Measurements from ENCODE around the gene RYR2.
"Not testable (repeated sequence)": the region's sequence is repeated elsewhere in the genome, so short reads cannot be mapped to it uniquely, and the experiment has no call there.

Gene RYR2

DNA sequence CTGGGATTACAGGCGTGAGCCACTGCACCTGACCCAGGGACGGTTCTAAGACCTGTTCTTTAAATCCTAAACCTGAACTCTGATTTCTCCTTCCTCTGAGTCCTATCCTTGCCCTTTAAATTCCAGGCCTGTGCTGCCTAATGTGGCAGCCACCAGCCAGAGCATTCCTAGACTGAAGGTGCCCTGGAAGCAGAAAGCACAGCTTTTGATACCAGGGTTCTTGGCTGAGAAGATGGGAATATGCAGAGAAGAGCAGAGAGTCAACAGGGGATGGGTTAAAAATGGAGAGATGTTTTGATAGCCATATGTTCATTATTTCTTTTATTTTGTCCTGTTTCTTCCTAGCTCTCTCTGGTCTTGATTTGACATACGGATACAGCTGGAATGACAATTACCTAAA is 49.7 kb downstream of the RYR2 start:
- no peak for DNase-seq

DNA sequence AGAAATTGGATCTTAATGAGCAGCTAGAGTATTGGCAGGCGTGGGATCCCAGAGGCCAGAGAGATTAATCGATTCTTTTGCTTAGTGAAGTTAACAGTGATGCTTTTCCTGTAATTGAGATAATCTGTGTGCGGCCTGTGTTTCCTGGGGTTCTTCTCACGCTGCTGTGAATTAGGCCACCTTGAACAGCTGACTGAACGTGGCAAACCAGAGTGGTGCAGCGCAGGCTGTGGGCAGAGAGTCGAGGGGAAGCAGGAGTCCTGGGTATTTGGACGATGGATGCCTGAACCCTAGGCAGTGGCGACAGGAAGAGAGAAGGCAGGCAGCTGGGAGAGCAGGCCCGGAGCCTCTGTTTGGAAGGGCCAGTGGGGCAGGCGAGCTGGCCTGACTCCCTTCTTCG is 51.7 kb downstream of the RYR2 start:
- no peak for DNase-seq

DNA sequence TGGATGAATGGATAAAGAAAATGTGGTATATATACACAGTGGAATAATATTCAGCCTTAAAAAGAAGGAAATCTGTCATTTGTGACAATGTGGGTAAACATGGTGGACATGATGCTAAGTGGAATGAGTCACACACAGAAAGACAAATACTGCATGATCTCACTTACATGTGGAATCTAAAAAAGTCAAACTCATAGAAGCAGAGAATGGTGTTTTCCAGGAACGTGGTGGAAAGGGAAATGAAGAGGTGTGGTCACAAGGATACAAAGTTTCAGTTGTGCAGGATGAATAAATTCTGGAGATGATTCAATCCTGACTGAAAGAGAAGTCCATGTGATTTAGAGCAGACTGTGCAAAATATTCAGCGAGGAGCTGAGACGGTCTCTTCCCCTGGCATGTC is 56.6 kb downstream of the RYR2 start:
- no peak for DNase-seq

DNA sequence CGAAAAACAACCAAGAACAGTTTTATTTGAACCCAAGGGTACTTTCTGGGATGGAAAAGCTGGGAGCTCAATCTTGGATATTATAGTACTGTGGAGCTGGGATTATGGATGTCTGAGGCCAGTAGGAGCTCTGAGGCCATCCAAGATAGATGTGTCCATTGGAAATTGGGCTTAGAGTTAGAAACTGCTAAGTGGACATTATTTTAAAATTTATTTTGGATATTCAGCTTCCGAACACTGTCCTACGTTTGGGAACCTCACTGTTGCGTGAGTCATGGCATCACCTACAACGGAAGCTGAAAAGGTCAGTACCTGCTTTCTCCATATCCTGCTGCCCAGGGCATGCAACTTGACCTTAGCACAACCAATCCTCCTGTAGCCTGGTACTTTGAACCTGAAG is 61.0 kb downstream of the RYR2 start:
- DNase-seq, result no peak

DNA sequence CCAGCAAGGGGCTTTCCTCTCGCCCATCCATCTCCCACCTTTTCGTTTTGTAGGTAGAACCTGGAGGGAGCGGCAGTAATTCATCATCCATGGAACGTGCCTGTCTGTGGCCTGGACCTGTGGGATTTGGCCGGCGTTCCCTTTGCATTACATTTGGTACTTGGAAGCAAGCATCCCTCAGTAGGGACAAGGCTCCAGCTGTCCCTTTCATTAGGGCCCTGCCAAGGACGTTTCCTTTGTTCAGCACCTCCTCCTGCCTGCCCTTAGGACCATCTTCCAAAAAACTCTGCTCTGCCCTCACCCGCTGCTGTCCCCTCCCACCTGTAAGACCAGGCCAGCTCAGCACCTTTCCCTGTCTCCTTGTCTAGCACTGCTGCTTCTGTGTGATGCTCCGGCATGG is 62.1 kb downstream of the RYR2 start:
- no peak for DNase-seq

DNA sequence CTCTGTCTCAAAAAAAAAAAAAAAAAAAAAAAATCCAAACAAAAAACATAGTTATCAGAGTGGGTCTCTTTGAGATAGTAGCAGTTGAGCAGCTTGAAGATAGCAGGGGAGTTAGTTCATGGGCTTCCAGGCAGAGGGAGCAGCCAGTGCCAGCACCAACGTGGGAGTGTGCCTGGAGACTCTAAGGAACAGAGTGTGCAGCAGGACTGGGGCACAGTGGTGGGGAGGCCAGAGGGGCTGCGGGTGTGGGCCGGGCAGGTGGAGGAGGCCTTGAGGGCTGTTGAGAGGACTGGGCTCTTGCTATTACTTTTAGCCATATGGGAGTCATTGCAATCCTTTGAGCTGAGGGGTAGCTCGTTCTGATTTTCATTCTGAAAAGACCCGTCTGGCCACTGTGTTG is 63.8 kb downstream of the RYR2 start:
- no peak for DNase-seq

DNA sequence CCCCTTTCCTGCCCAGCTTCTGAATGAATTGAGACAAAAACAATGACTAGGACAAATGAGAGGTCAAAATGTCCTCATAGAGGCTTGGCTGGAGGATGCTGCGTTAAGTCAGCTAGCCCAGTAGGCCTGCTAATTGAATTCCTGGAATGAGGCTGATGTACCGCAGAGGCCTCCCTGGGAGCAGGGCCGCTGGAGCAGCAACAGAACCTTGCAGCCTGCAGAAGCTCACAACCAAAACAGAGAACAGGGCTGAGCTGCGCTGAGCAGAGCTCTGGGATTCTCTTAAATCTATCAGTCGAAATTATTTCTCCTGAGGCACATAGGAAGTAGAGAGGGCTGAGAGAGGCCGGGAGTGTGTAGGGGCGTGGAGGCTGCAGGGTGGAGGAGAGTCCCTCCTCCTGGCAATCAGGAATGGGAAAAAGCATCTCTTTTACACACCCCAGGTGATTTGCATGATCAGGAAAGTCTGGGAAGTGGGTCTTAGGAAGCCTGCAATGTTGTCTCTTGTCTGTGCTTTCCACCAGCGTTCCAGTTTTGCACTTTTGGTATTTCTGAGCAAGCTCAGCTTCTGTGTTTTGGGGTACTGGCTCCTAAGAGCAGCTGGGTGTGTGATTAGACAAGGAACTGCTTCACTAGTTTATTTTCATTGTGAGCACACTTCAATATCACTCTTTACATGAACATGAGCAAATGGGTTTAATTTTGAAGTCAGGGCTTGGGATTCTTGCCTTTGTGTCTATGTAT is 66.5 kb downstream of the RYR2 start:
- DNase-seq, result no peak

DNA sequence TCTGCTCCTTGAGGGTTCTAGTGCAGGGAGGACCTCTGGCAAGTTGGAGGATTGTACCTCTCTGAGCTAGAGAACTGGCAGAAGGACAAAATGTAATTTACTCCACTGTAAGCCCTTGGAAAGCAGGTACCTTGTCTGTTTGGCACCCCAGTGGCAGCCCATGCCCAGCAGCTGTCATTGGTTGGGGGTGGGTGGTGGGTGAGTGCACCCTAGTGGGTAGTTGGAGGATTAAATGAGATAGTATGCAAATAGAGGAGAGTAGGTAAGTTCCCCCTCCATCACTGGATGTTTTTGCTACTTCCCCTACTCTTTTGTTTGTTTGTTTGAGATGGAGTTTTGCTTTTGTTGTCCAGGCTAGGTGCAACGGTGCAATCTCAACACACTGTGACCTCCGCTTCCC is 69.8 kb downstream of the RYR2 start:
- DNase-seq, result no peak

DNA sequence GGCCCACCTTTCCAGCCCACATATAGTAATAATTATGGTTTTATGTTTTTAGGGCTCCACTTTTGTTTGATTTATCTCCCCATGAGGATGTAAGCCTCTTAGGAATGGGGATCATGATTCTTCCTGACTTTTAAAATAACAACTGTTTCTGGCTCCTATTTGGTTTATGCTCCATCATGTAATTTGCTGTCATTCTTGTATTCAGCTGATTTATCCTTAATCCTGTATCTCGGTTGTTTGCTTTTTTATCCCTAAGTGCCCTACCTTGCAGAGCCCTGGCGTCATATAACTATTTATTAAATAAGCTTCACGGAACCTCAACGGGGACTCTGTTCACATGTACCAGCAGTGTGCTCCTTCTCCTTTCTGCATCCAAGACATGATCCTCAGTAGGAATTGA is 70.7 kb downstream of the RYR2 start:
- no peak for DNase-seq

DNA sequence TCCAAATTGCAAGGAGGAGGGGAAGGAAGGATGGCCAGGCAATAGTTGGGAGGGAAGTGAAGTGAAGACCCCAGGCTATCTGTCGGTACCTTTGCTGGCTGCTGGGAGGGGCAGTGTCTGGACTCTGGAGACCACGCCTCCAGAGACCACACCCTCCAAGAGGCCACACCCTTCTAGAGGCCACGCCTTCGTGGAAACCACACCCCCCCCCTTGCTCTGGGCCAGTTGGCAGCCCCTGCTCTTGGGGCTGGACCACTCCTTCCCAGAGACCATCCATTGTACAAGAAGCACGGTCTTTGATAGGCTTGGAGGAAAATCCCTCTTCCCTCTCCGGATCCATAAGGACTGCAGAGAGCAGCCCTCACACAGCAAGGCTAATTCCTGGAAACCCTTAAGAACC is 73.1 kb downstream of the RYR2 start:
- no peak for DNase-seq

DNA sequence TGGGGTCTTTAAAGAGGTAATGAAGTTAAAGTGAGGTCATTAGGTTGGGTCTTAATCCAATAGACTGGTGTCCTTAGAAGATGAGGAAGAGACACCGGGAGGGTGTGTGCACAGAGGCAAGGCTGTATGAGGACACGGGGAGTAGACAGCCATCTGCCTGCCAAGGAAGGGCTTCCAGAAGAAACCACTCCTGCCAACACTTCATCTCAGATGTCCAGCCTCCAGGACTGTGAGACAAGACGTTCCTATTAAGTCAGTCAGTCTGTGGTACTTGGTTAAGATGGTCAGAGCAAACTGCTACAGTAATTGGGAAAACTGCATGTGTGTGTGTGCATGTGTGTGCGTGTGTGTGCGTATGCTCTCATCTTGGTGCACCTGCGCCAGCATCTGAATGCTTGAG is 77.1 kb downstream of the RYR2 start:
- no peak for DNase-seq

DNA sequence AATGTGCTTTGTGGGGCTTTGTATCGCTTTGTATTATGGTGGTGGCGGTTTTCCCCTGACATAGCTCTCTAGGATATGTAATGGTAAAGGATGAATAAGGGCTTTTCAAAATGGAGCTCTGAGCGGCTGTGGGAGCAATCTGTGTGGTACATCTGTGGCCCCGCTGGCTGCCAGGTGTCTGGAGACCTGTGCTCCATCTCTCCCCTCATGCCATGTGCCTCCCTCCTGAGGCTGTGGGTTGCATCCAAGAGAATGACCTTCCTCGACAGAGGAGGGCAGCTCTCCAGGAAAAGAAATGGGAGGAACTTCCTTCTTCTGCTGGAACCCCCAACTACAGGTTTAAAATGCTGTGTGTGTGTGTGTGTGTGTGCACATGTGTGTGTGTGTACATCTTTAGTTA is 78.7 kb downstream of the RYR2 start:
- no peak for DNase-seq

DNA sequence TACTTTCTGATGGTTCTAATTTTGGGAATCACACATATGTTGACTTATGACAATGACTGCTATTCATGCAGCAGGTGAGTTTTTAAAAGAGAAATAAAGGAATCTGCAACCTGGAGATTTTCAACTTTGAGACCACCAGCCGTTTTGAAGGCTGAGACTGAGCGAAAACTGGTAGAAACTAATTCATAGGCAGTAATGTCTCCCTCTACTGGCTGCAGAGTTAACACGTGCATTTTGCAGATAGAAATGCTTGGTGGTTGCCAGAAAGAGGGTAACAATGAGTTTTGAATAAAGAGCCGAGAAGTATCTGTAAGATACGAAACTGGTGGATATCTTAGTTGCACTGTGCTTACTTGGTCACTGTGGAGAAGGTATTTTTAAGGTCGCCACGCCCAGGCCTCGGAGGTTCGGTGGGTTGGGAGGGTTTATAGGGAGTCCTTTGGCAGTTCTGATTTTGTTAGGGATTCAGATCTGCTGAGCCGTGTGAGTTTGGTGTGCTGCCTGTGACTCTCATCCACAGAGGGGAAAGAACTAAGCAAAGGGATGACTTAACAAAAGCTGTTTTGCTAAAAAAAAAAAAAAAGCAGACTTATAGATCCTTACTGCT is 83.0 kb downstream of the RYR2 start:
- no peak for DNase-seq

DNA sequence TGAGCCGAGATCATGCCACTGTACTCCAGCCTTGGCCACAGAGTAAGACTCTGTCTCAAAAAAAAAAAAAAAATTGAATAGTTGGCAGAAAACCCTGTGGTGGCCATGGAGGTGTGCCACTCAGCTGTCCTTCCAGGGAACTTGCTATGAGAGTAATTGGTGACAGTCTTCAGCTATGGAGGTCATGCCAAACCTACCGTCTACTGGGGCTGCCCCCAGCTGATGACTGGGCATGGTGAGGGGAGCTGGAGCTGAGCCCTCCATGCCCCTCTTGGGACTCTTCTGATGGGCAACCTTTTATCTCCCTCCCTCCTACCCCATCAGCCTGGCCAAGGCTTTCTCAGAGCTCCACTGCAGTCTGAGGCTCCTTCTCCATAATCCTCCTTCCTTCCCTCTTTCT is 84.2 kb downstream of the RYR2 start:
- no peak for DNase-seq

DNA sequence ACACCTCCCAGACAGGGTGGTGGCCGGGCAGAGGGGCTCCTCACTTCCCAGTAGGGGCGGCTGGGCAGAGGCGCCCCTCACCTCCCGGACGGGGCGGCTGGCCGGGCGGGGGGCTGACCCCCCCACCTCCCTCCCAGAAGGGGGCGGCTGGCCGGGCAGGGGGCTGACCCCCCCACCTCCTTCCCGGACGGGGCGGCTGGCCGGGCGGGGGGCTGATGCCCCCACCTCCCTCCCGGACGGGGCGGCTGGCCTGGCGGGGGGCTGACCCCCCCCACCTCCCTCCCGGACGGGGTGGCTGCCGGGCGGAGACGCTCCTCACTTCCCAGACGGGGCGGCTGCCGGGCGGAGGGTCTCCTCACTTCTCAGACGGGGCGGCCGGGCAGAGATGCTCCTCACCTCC is 85.3 kb downstream of the RYR2 start:
- not testable (repeated sequence) for DNase-seq

DNA sequence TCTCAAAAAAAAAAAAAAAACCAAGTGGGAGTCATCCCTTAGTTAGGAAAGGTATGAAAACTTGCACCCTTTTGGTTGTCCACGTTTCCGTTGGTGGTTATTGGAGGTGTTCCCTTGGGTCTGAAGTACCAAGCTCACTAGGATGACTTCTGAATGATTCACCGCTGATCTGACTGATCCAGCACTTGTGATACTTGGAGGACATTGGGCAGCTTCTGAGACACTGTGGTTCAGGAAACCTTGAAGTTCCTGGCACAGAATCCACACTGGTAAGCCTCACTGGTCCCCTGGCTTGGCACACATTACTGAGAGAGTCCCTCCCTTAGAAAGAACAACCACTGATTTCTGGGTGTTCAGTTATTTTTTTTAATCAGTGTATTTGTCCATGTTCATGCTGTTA is 91.9 kb downstream of the RYR2 start:
- DNase-seq, result no peak

DNA sequence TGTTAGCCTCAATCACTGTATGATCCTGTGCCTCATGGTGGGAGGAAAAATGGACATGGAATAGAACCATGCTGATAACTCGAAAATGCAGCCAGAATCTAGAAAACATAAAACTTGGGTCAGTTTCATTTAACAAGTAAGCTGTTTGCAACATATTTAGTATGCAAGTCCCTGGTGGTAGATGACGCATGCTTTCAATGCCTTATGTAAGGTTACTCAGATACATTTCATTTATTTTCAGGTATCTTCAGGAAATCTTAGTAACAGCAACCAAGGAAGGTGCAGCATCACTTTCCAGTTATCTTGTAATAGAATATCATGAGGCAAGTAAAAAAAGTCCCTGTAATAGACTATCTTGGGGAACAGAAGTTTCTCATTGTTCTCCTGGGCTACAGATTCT is 92.9 kb downstream of the RYR2 start:
- DNase-seq, result no peak

DNA sequence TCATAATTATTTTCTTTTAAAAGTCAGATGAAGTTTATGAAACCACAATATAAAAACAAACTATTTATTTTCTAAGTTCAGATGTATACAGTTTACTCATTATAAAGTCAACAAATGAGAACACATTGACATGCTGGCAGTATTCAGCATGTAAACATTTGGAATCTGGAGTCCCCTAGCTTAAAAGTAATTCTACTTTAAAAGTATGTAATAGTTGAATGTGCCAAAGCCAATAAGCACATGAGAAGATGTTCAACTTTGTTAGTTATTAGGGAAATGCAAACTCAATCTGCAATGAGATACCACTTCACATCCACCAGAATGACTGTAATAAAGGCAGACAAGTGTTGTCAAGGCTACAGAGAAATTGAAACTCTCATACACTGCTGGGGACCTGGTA is 96.6 kb downstream of the RYR2 start:
- DNase-seq, result no peak

DNA sequence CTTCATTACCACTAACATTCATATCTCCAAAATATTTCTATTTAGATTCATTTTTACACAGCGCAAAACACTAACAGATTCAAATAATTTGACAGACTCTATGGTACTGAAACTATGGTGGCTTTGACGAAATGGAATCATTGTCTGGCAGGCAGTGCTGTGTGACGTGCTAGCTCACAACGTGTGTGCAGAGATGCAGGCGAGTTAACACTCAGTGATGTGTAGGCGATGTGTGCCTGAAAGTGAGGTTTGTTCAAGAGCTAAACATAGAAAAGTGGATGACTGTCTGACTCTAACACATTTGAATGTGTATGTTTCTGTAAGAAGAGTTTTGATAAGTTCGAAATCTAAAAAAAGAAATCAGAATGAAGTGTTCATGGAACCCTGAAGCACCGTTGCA is 97.7 kb downstream of the RYR2 start:
- no peak for DNase-seq

DNA sequence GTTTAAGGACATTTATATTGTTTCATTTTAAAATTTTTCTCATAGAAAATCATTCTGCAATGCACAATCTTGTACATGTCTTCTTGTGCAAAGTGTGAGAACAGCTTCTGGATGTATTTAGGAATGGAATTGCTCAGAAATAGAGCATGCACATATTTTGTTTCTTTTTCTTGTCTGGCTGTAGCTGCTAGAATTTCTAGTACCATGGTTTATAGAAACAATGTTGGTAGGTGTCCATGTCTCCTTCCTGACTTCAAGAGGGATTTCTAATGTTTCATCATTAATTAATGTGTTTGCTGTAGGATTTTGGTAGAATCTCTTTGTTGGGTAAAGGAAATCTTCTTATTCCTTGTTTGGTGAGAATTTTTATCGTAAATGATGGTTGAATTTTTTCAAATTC is 99.0 kb downstream of the RYR2 start:
- DNase-seq, result no peak

DNA sequence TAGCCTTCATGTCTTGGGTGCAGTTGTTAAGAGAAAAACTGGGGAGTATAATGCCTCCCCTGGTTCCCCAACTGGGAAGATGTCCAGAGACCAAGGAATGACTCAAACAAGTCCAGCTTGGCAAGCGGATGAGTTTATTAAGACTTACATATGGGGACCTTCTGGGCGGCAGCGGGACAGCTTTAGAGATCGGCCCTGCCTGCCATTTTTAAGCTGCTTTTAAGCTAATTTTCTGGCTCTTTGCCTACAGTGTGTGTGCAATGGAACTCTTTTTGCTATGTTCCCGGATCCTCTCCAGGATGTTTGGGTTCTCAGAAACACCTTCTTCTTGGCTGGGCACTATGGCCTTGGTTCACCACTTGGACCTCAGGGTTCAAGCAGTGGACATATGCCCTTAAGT is 99.5 kb downstream of the RYR2 start:
- DNase-seq, result no peak

DNA sequence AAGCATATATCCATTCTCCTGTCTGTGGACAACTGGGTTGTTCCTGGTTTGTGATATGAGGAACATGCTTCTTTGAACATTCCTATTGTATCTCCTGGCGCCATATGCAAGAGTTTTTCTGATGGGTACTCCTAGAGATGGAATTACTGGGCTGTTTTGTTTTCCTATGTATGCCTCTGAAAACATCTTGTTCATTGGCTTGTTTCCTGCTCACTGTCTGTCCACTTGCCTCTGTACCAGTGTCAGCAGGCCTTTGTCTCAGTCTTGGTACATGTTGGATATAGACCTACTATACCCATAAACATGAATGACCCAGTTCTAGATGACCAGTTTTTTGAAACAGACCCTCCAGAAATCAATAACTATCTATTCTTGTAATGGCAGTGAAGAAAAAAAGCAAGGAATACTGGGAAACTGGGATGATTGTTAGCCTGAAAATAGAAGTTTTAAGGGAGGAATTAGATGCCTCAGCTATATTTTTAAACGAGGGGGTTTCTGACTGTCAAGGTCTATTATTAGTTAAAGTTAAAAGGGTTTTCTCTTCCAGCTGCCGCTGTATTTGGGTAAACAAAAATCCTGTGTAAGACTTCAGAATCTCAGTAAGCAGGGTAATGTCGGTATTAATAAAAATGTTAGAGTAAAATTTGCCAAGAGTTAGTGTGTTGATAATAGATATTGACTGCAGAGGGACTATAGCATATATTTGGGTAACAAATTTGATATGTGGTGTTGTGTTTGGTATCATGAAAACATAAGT is 103.6 kb downstream of the RYR2 start:
- no peak for DNase-seq

DNA sequence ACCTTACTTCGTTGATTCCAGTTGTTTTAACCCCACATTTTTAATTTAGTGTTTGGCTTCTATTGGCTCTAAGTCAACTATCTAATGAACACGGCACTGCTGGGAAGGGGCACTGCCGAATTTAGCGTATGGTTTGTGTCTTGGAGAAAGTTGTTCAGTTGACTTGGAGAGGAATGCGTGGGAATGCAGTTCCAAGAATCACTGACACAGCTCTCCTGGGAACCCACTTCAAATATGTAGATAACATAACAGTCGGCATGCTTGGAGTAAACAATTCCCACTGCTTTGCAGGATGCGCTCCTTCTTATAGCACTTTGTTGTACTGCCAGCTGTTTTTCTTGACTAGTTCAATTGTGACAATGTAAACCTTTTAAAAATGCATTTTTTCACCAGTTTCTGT is 104.3 kb downstream of the RYR2 start:
- no peak for DNase-seq

DNA sequence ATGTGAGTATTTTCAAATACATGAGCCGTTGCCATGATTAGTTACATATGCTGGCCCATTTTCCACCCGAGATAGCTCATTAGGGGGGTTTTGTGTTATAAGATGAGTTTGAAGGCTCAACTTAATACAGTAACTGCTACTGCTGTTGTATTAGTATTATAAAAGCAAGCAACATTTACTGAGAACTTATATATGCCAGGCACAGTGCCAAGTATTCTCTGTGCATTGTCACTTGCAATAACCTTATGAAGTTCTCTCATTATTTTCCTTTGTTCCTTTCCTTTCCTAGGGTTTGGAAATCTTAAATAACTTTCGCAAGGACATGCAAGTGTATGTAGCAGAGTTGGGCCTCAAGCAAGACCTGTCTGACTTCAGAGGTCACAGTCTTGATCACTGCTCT is 107.9 kb downstream of the RYR2 start:
- DNase-seq, result no peak

DNA sequence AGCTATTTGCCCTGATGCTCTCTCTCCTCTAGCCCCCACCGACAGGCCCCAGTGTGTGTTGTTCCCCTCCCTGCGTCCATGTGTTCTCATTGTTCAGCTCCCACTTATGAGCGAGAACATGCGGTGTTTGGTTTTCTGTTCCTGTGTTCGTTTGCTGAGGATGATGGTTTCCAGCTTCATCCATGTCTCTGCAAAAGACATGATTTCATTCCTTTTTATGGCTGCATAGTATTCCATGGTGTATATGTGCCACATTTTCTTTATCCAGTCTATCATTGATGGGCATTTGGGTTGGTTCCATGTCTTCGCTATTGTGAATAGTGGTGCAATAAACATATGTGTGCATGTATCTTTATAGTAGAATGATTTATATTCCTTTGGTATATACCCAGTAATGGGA is 110.0 kb downstream of the RYR2 start:
- DNase-seq, result not testable (repeated sequence)
